ENCODE data around the gene IPO9.

Gene IPO9

GRCh38 chr1:201828820-201829774 is at the start of gene IPO9:
Gene IPO9 (plus strand): TSS chr1:201829157. CDS start chr1:201829210, 53 bp downstream.
- DNase-seq (ENCODE audit: low spot score), result peak; percentile 92

GRCh38 chr1:201779351-201779880 is 49.5 kb upstream of the IPO9 start:
- DNase-seq (ENCODE audit: low spot score), result no peak

GRCh38 chr1:201780952-201781351 is 48.0 kb upstream of the IPO9 start:
- no peak for DNase-seq (ENCODE audit: low spot score)

- DNase-seq (ENCODE audit: low spot score), result no peak
These were observed 47.5 kb upstream of the IPO9 start for GRCh38 chr1:201781437-201781836.

- DNase-seq (ENCODE audit: low spot score), result no peak
These were observed 46.6 kb upstream of the IPO9 start for GRCh38 chr1:201782353-201782752.

- DNase-seq (ENCODE audit: low spot score), result no peak
These were observed 45.9 kb upstream of the IPO9 start for GRCh38 chr1:201783058-201783457.

- DNase-seq (ENCODE audit: low spot score), result no peak
These were observed 45.4 kb upstream of the IPO9 start for GRCh38 chr1:201783572-201783971.

GRCh38 chr1:201785291-201785690 is 43.7 kb upstream of the IPO9 start:
- no peak for DNase-seq (ENCODE audit: low spot score)

GRCh38 chr1:201786824-201787223 is 42.1 kb upstream of the IPO9 start:
- DNase-seq (ENCODE audit: low spot score), result no peak

- no peak for DNase-seq (ENCODE audit: low spot score)
These were observed 40.7 kb upstream of the IPO9 start for GRCh38 chr1:201788296-201788695.

- DNase-seq (ENCODE audit: low spot score), result no peak
These were observed 39.7 kb upstream of the IPO9 start for GRCh38 chr1:201789245-201789644.

- DNase-seq (ENCODE audit: low spot score), result no peak
These were observed 38.7 kb upstream of the IPO9 start for GRCh38 chr1:201790261-201790660.

GRCh38 chr1:201791051-201791778 is 37.7 kb upstream of the IPO9 start:
- no peak for DNase-seq (ENCODE audit: low spot score)

GRCh38 chr1:201791779-201792173 is 37.2 kb upstream of the IPO9 start:
- DNase-seq (ENCODE audit: low spot score), result no peak

GRCh38 chr1:201792534-201793305 is 36.2 kb upstream of the IPO9 start:
- DNase-seq (ENCODE audit: low spot score), result peak; percentile 47

GRCh38 chr1:201793306-201793925 is 35.5 kb upstream of the IPO9 start:
- DNase-seq (ENCODE audit: low spot score), result no peak

- DNase-seq (ENCODE audit: low spot score), result no peak
These were observed 33.9 kb upstream of the IPO9 start for GRCh38 chr1:201795066-201795465.

- DNase-seq (ENCODE audit: low spot score), result no peak
These were observed 28.7 kb upstream of the IPO9 start for GRCh38 chr1:201800246-201800645.

GRCh38 chr1:201806801-201807200 is 22.2 kb upstream of the IPO9 start:
- no peak for DNase-seq (ENCODE audit: low spot score)

- no peak for DNase-seq (ENCODE audit: low spot score)
These were observed 20.9 kb upstream of the IPO9 start for GRCh38 chr1:201807958-201808632.

- no peak for DNase-seq (ENCODE audit: low spot score)
These were observed 20.3 kb upstream of the IPO9 start for GRCh38 chr1:201808633-201808990.

Data from CD4-positive, alpha-beta T cell treated with Interleukin-15 for 4 hours (primary cell).